T-helper 22 cell (primary cell): ENCODE data around the gene ADGRB3.
"Not testable (repeated sequence)": the region's sequence is repeated elsewhere in the genome, so short reads cannot be mapped to it uniquely, and the experiment has no call there.

Experiments
- DNase-seq: peaks from one replicate; pipeline ENCODE4 v3.0.0-alpha.2; 2020; ENCODE audit warnings: low read depth

ADGRB3 gene

DNA sequence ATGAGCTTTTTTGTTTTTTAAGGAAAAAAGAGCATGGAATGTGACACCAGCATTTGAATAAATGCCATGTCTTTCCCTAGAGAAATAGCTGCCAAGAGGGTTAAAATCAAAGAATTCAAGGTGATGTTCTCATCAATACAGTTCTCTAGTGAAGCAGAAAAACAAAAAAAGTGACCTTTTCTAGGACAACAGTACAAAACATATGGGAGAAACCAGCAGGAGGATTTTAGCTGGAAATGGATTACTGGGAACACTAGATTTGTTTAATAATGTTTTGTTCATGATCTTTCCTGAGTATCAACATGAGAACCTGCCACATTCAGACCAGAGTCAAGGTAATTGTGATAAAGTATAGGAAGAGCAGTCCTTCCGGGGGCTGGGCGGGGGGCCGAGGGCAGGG, 789.5 kb downstream of the ADGRB3 start:
- no peak for DNase-seq

DNA sequence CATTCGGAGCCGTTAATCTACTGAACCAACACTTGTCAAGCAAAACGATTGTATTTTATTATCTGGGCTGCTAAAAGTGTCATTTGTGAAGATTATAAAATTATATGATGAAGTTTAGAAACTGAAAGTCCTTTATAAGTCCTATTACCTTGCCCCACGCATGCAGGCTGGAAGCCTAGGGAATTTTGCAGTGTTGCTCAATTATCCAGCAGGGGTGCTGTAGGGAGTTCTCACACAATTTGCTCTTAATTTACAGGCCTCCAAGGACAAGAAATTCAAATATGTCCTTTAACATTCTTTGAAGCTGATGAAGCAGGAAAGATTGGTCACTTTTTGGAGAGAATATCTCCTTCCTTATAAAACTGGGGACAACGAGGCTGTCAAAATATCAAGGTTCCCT, 792.8 kb downstream of the ADGRB3 start:
- no peak for DNase-seq

DNA sequence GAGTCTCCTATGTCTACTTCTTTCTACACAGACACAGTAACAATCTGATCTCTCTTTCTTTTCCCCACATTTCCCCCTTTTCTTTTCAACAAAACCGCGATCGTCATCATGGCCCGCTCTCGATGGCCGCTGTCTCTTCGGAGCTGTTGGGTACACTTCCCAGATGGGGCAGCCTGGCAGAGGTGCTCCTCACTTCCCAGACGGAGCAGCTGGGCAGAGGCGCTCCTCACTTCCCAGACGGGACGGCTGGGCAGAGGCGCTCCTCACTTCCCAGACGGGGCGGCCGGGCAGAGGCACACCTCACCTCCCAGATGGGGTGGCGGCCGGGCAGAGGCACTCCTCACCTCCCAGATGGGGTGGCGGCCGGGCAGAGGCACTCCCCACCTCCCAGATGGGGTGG, 797.1 kb downstream of the ADGRB3 start:
- not testable (repeated sequence) for DNase-seq

DNA sequence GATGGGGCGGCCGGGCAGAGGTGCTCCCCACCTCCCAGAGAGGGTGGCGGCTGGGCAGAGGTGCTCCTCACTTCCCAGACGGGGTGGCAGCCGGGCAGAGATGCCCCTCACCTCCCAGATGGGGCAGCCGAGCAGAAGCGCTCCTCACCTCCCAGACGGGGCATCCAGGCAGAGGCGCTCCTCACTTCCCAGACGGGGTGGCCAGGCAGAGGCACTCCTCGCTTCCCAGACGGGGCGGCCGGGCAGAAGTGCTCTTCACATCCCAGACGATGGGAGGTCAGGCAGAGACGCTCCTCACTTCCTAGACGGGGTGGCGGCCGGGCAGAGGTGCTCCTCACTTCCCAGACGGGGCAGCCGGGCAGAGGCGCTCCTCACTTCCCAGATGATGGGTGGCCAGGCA, 798.0 kb downstream of the ADGRB3 start:
- not testable (repeated sequence) for DNase-seq

DNA sequence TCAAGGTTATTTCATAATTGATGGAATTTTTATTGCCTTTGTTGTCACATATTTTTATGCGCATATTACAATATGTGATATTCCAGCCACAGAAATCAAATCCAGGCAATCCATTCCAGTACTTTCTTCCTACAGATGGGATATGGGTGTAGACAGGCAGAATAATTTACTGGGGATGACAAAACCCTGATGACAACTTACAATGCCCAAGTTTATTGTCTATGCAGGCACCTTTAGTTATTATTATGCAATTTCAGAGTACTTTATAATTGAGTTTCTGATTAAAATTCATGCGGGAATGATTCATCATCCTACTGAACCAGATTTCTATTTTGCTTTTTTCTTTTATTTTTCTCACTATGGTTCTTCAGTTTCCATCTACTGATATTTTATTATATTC, 803.0 kb downstream of the ADGRB3 start:
- no peak for DNase-seq
